Large intestine (tissue), 3 donors: ENCODE data around the gene STRADB. TPM values are rescaled to one million over a fixed set of nuclear protein-coding genes. Genes with fewer than 3 reads are reported as not detected.
"Not testable (repeated sequence)": the region's sequence is repeated elsewhere in the genome, so short reads cannot be mapped to it uniquely, and the experiment has no call there.

ENCODE experiments used
- DNase-seq, 2 donors: peaks; one replicate each; pipeline versions ENCODE4 v3.0.0 to v3.0.0-alpha.2; 2013
- H3K27ac ChIP-seq: one replicate; pipeline ENCODE4 v1.5.1; 2013; ENCODE audit warnings: low read length
- H3K27me3 ChIP-seq: 2 replicates; pipeline ENCODE4 v1.6.1; 2013; ENCODE audit warnings: low read length; ENCODE audit not compliant: control insufficient read depth, insufficient read depth
- H3K36me3 ChIP-seq: 2 replicates; pipeline ENCODE4 v1.6.1; 2013; ENCODE audit warnings: low read length; ENCODE audit not compliant: control insufficient read depth, insufficient read depth
- H3K4me1 ChIP-seq: one replicate; pipeline ENCODE4 v1.6.1; 2013; ENCODE audit warnings: low read length; ENCODE audit not compliant: control insufficient read depth, insufficient read depth
- H3K4me3 ChIP-seq: one replicate; pipeline ENCODE4 v1.5.1; 2013; ENCODE audit warnings: low read length
- H3K9me3 ChIP-seq: one replicate; pipeline ENCODE4 v1.6.1; 2013; ENCODE audit warnings: mild to moderate bottlenecking, low read depth, low read length, moderate library complexity; ENCODE audit not compliant: control insufficient read depth
- WGBS: methylation state at CpG from one replicate; pipeline ENCODE4 v1.1.5; 2013; ENCODE audit warnings: low lambda C conversion rate; ENCODE audit not compliant: insufficient coverage; 5-methylcytosine and 5-hydroxymethylcytosine counted together
- polyA plus RNA-seq: library from polyadenylated mRNA; unstranded; fragments of 120-200 nt; gene quantifications from one replicate; pipeline ENCODE4 v1.2.1, GENCODE V29; 2013

STRADB gene
- polyA plus RNA-seq, 1 donor: 65.5 TPM

DNA sequence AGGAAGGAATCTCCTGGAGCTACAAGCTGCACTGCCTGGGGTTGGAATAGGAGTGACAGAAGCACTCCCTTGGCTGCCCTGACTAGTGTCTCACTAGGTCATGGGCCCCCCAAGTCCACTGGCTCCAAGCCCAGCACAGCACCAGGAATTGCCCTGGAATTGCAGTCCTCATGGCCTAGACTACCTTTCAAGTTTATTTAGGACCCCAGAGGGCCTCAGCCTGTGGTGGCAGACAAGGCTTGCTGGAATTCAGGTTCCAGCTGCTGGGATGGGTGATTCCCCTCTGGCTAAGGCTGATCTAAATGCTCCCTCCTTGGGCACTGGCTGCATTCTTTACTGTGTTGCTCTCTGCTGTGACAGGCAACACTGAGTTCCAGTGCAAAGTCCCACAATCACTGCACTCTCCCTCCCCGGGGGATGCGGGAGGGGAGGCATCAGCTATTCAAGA lies 14.0 kb downstream of the STRADB start:
- peaks cover 32% of the 10 kb centered on the region for H3K4me1 ChIP-seq
- H3K27me3 ChIP-seq: no peaks in the 10 kb centered on the region
- peak overlapping the region; percentile 48 for H3K27ac ChIP-seq
- DNase-seq: peak in 1 of 2 donors; percentile 82
- no peak overlapping the region for H3K4me3 ChIP-seq
- WGBS: no CpG with 5 or more reads among the region's 2 CpGs
- H3K36me3 ChIP-seq: peaks cover 29% of the 10 kb centered on the region
- no peaks in the 10 kb centered on the region for H3K9me3 ChIP-seq

DNA sequence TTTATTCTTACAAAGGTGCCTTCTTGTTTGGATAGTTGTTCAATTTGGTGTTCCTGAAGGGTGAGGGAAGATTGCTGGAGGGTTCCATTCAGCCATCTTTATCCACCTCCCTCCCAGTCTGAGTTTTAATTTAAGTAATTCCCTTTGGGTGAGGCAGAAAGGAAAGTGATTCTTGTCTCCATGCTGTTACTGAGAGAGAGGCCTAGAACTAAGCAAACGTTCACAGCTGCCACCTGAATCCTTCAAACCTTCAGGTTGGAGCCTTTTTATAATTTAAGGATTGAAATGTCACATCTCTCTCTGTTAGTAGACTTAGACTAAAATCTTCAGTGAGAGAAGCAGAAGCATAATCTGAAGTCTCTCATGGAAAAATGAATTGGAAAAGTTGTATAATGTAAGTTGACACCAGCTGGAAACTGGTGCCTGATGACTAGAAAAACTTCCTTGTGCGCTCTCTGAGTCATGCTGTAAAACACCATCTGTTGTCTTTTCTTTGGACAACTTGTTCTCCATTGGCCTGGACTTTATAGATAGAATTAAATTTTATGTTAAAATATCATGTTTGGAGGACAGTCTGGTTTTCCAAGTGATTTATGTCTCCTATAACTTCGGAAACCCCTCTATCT lies 14.6 kb downstream of the STRADB start:
- peaks cover 33% of the 10 kb centered on the region for H3K36me3 ChIP-seq
- no CpG with 5 or more reads among the region's 3 CpGs for WGBS
- peak in 1 of 2 donors; percentile 53 for DNase-seq

DNA sequence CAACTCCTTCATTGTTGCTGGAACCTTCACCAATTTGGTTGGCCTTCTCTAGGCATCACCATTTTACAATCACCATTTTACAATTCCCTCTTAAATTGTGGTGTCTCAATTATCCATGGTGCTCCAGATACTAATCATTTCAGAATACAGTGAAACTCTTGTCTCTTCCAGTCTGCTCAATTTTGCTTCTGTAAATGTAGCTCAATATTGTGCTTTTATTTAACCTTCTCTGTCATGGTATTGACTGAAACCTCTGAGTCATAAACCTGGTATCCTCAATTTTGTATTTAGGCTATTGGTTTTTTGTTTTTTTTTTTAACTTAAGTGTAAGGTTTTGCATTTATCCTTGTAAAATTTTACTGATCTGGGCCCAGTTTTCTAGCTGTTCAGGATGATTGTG lies 16.1 kb downstream of the STRADB start:
- H3K4me1 ChIP-seq: peaks cover 32% of the 10 kb centered on the region
- DNase-seq: no peak
- H3K27me3 ChIP-seq: no peaks in the 10 kb centered on the region
- no peaks in the 10 kb centered on the region for H3K9me3 ChIP-seq
- peaks cover 39% of the 10 kb centered on the region for H3K36me3 ChIP-seq
- H3K4me3 ChIP-seq: no peak overlapping the region
- H3K27ac ChIP-seq: no peak overlapping the region

More for the DNA sequence above, 14.6 kb downstream of the STRADB start:
- Histone ChIP-seq H3K9me3 (no peaks in the 10 kb centered on the region), H3K27ac (peak overlapping the region; percentile 48), H3K4me1 (peaks cover 32% of the 10 kb centered on the region), H3K4me3 (no peak overlapping the region), H3K27me3 (no peaks in the 10 kb centered on the region)

DNA sequence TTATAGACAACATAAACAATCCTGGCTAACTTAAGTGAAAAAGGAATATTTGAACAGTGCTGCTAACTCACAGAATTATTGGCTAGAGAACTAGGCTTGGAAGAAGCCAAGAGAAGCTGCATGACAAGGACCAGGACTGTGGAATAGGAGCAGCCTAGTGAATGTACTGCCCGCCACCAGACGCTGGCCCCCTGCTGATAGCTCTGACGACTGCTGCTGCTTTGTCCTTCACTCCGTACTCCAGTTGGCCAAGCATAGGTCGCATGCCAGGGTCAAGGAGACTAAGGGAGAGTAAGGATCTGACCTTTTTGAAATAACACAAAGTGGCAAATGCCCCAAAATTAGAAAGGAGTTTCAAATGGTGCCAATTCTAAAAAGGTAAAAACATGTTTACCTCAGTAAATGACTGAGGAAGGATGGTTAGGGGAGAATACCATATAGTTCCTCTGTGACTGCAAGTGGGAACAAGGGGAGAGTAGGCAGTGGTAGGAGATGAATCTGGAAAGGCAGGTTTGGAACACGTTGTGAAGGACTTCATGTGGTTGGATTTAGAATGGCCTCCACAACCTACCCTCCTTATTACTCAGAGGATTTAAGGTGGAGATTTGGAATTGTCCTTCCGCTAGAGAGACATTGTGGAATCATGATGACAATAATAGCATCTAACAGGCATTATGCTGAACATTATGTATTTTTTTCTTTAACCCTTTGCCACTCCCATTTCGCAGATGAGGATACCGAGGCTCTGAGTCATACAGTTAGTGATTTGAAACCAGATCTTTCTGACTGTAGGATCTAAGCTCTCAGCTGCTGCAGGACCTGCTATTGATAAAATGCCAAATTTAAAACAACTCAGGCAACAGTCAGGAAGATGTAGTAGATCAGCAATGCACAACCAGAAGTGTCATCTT lies 19.5 kb downstream of the STRADB start:
- Histone ChIP-seq H3K4me3 (no peak overlapping the region), H3K36me3 (peaks cover 42% of the 10 kb centered on the region), H3K4me1 (peaks cover 9% of the 10 kb centered on the region), H3K27me3 (no peaks in the 10 kb centered on the region), H3K27ac (no peak overlapping the region), H3K9me3 (no peaks in the 10 kb centered on the region)
- WGBS: 100% methylated on average over 1 of the region's 9 CpGs
- no peak for DNase-seq

DNA sequence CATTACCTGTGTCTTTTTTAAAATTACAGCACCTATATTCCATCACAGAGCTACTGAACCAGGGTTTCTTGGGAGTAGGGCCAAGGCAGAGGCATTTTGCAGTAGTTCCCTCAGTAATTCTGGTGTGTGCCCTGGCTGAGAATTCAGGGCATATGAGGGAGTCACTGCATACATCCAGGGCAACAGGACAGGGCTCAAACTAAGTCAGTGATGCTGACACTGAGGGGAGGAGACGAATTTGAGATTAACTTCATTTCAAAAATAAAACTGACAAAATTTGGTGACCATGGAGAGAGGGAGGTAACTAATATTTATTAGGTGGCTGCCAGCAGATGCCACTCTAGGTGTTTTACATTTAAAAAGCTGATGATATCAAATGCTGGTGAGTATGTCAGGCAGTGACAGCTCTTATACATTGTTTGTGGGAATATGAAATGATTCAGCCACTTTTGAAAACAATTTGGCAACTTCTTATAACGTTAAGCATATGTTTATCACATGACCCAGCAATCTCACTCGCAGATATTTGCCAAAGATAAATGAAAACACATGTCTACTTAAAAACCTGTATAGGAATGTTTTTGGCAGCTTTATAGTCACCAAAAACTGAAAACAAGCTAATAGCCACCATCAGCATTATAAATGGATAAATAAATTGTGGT lies 20.3 kb downstream of the STRADB start:
- 100% methylated on average over 2 of the region's 3 CpGs for WGBS
- Histone ChIP-seq H3K27me3 (no peaks in the 10 kb centered on the region), H3K9me3 (no peaks in the 10 kb centered on the region), H3K27ac (no peak overlapping the region), H3K4me1 (peaks cover 2% of the 10 kb centered on the region), H3K36me3 (peaks cover 41% of the 10 kb centered on the region), H3K4me3 (no peak overlapping the region)
- DNase-seq: no peak

DNA sequence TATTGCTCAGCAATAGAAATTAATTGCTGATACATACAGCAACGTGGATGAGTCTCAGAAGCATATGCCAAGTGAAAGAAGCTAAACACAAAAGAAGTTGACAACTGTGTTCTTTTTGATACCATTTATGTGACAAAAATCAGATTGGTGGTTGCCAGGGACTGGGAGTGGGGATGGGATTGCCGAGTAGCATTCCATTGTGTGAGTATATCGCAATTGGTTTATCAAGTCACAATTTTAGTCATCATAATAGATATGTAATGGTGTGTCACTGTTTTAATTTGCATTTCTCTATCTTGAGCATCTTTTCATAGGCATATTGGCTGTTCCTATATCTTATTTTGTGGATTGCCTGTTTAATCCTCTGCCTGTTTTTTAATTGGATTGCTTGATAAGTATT lies 20.9 kb downstream of the STRADB start:
- no peaks in the 10 kb centered on the region for H3K4me1 ChIP-seq
- no CpG with 5 or more reads among the region's 3 CpGs for WGBS

DNA sequence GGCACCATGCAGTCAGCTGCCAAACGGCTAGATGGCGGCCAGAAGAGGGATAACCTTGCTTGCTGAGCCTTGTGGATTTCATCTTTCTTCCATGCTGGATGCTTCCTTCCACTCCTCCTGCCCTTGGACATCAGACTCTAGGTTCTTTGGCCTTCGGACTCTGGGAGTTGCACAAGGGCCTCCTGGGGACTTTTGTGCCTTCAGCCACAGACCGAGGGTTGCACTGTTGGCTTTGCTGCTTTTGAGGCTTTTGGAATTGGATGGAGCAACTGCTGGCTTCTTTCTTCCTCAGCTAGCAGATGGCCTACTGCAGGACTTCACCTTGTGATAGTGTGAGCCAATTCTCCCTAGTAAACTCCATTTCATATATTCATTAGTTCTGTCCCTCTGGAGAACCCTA lies 31.0 kb downstream of the STRADB start:
- no peak for DNase-seq
- Histone ChIP-seq H3K27ac (no peak overlapping the region), H3K36me3 (peaks cover 15% of the 10 kb centered on the region)

More for the DNA sequence above, 20.9 kb downstream of the STRADB start:
- Histone ChIP-seq H3K27me3 (no peaks in the 10 kb centered on the region), H3K36me3 (peaks cover 40% of the 10 kb centered on the region), H3K9me3 (no peaks in the 10 kb centered on the region), H3K4me3 (no peak overlapping the region), H3K27ac (no peak overlapping the region)
- no peak for DNase-seq

DNA sequence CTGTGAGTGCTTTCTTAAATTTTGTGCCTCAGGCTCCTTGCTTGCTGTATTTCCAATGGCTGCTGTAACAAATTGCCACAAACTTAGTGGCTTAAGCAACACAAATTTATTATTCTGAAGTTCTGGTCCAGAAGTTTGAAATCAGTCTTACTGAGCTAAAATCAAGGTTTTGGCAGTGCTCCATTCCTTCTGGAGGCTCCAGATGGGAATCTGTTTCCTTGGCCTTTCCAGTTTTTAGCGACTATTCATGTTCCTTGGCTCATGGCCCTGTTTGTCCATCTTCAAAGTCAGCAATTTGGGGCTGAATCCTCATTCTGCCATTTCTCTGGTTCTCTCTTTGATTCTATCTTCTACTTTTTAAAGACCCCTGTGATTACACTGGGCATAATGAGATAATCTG lies 31.8 kb downstream of the STRADB start:
- Histone ChIP-seq H3K36me3 (peaks cover 13% of the 10 kb centered on the region), H3K27ac (no peak overlapping the region), H3K4me1 (no peaks in the 10 kb centered on the region), H3K9me3 (no peaks in the 10 kb centered on the region), H3K27me3 (no peaks in the 10 kb centered on the region), H3K4me3 (no peak overlapping the region)
- WGBS: no CpG with 5 or more reads among the region's 1 CpG
- DNase-seq: no peak

More for the DNA sequence above, 31.0 kb downstream of the STRADB start:
- no peaks in the 10 kb centered on the region for H3K4me1 ChIP-seq
- H3K9me3 ChIP-seq: no peaks in the 10 kb centered on the region
- H3K27me3 ChIP-seq: no peaks in the 10 kb centered on the region
- H3K4me3 ChIP-seq: no peak overlapping the region
- WGBS: no CpG with 5 or more reads among the region's 4 CpGs

DNA sequence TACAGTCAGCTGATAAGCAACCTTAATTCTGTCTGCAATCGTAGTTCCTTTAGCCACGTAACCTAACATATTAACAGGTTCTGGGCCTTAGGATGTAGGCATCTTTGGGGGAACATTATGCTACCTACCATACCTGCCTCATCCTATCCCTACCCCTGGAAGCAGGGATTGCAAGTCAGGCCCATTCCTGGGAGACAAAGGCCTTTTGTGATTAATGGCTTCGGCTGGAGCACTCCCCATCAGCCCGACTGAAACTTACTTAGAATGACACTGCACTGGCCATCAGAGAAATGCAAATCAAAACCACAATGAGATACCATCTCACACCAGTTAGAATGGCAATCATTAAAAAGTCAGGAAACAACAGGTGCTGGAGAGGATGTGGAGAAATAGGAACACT lies 32.2 kb downstream of the STRADB start:
- not testable (repeated sequence) for H3K4me3 ChIP-seq, H3K27ac ChIP-seq, DNase-seq, H3K4me1 ChIP-seq, H3K9me3 ChIP-seq, H3K27me3 ChIP-seq
- no CpG with 5 or more reads among the region's 4 CpGs for WGBS
- peaks cover 13% of the 10 kb centered on the region for H3K36me3 ChIP-seq

DNA sequence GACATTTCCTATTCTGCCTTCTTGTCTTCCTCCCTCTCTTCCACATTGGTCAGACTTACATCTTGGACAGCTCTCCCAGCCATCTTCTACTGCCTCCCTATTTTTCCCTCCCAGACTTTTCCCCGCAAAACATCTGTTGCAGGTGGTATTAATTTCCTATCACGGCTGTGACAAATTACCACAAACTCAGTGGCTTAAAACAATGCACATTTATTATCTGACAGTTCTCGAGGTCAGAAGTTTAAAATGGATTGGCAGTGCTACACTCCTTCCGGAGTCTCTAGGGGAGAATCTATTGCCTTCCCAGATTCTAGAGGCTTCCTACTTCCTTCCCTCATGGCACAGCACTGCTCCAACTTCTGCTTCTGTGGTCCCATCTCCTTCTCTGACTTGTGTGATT lies 33.3 kb downstream of the STRADB start:
- no peaks in the 10 kb centered on the region for H3K4me1 ChIP-seq
- no peaks in the 10 kb centered on the region for H3K9me3 ChIP-seq
- H3K27ac ChIP-seq: no peak overlapping the region
- WGBS: 83% methylated on average over 1 of the region's 4 CpGs
- H3K27me3 ChIP-seq: no peaks in the 10 kb centered on the region
- H3K36me3 ChIP-seq: peaks cover 13% of the 10 kb centered on the region
- DNase-seq: no peak
- no peak overlapping the region for H3K4me3 ChIP-seq
